Mononuclear cell (primary cell): Measurements from ENCODE around the gene SHISAL1. TPM values are rescaled to one million over a fixed set of nuclear protein-coding genes. Genes with fewer than 3 reads are reported as not detected.

Experiments
- H3K27me3 ChIP-seq: 2 replicates; pipeline ENCODE4 v1.6.0; 2011; ENCODE audit warnings: low read length, control low read depth; ENCODE audit not compliant: insufficient read depth
- H3K4me1 ChIP-seq: 2 replicates; pipeline ENCODE4 v1.5.1; 2011; ENCODE audit warnings: mild to moderate bottlenecking, low read length, control low read depth; ENCODE audit not compliant: insufficient read depth
- H3K4me3 ChIP-seq: 2 replicates; pipeline ENCODE4 v1.5.1; 2011; ENCODE audit warnings: mild to moderate bottlenecking, low read length, moderate library complexity
- H3K9me3 ChIP-seq: 2 replicates; pipeline ENCODE4 v1.5.1; 2011; ENCODE audit warnings: low read depth, mild to moderate bottlenecking, control low read depth, low read length
- total RNA-seq: library from RNA; depleted of rRNA; stranded (reverse); fragments of >200 nt; gene quantifications from one replicate; pipeline ENCODE4 v1.2.3, GENCODE V29; 2012

The SHISAL1 gene
- total RNA-seq, 1 donor: not detected

- no peaks in the 10 kb centered on the region for H3K4me1 ChIP-seq
These were observed 23.8 kb downstream of the SHISAL1 start for GRCh38 chr22:44288913-44289312.

GRCh38 chr22:44287741-44288140 lies 25.0 kb downstream of the SHISAL1 start:
- no peaks in the 10 kb centered on the region for H3K9me3 ChIP-seq
- no peak overlapping the region for H3K4me3 ChIP-seq
- H3K27me3 ChIP-seq: no peaks in the 10 kb centered on the region
- H3K4me1 ChIP-seq: no peaks in the 10 kb centered on the region

More at GRCh38 chr22:44288913-44289312, 23.8 kb downstream of the SHISAL1 start:
- no peaks in the 10 kb centered on the region for H3K9me3 ChIP-seq
- no peak overlapping the region for H3K4me3 ChIP-seq
- H3K27me3 ChIP-seq: no peaks in the 10 kb centered on the region

DNA sequence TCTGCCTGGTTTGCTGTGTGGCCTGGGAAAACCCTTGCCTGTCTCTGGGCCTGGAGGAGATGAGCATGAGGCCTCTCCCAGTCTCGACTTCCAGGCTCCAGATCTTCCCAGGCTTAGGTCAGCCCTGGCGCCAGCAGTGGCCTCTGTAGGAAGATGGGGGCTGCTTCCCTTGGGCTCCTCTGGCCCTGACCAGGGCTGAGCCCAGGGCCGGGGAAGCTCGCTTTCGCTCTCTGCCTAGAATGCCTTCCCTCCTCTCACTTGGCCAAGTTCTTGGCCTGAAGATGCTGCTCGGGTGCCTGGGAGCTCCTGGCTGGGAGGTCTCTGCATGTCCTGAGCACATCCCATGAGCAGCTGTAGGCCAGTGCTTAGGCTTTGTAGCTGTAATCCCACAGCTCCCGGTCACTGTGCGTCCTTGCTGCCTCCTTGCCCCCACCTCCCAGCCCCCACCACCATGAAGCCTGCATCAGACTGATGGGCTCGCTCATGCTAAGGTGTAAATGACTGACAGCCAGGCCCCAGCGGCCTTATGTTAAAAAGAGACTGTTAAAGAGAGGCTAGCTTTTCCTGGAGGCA lies 25.5 kb downstream of the SHISAL1 start:
- Histone ChIP-seq H3K4me1 (no peaks in the 10 kb centered on the region), H3K9me3 (no peaks in the 10 kb centered on the region), H3K27me3 (no peaks in the 10 kb centered on the region), H3K4me3 (no peak overlapping the region)

DNA sequence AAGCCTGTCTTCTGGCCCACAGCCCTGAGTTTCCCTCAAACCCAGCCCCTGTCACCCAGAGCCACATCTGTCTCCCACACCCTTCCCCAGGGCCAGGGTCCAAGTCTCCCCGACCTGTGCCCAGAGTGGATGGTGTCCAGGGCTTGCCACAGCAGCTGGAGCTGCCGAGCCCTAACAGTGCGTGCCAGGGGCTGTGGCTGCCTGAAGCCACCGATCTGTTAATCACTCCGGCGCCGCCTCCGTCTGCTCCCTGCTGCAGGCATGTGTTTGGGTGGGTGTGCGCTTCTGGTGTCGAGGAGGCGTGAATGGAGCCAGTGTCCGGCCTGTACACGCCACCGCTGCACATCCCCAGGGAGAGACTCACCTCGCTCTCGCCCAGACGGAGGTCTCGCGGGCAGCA lies 26.1 kb downstream of the SHISAL1 start:
- no peaks in the 10 kb centered on the region for H3K4me1 ChIP-seq
- H3K9me3 ChIP-seq: no peaks in the 10 kb centered on the region
- H3K4me3 ChIP-seq: no peak overlapping the region
- H3K27me3 ChIP-seq: no peaks in the 10 kb centered on the region

GRCh38 chr22:44284711-44285110 lies 28.0 kb downstream of the SHISAL1 start:
- Histone ChIP-seq H3K9me3 (no peaks in the 10 kb centered on the region), H3K27me3 (no peaks in the 10 kb centered on the region), H3K4me1 (no peaks in the 10 kb centered on the region), H3K4me3 (no peak overlapping the region)

- H3K4me3 ChIP-seq: no peak overlapping the region
- H3K27me3 ChIP-seq: no peaks in the 10 kb centered on the region
- H3K9me3 ChIP-seq: no peaks in the 10 kb centered on the region
- no peaks in the 10 kb centered on the region for H3K4me1 ChIP-seq
These were observed 30.7 kb downstream of the SHISAL1 start for GRCh38 chr22:44281768-44282637.

GRCh38 chr22:44280665-44281188 lies 32.0 kb downstream of the SHISAL1 start:
- no peaks in the 10 kb centered on the region for H3K9me3 ChIP-seq
- no peaks in the 10 kb centered on the region for H3K4me1 ChIP-seq
- no peaks in the 10 kb centered on the region for H3K27me3 ChIP-seq
- H3K4me3 ChIP-seq: no peak overlapping the region

DNA sequence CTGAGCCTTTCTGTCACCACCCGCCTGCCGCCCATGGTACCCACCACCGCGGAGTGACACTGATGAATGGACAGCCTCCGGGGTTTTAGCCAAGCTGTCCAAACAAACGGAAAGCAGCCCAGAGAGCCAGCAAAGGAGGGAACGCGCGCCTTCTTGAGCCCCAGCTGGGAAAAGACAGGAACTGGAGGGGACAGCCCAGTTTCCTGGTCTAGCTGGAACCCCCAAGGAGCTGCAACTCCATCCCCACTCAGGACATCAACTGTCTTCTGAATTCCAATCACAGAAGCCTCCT lies 33.7 kb downstream of the SHISAL1 start:
- Histone ChIP-seq H3K27me3 (no peaks in the 10 kb centered on the region), H3K9me3 (no peaks in the 10 kb centered on the region), H3K4me3 (no peak overlapping the region), H3K4me1 (no peaks in the 10 kb centered on the region)

GRCh38 chr22:44278243-44279068 lies 34.3 kb downstream of the SHISAL1 start:
- H3K27me3 ChIP-seq: no peaks in the 10 kb centered on the region
- H3K4me1 ChIP-seq: no peaks in the 10 kb centered on the region
- H3K4me3 ChIP-seq: no peak overlapping the region
- H3K9me3 ChIP-seq: no peaks in the 10 kb centered on the region

DNA sequence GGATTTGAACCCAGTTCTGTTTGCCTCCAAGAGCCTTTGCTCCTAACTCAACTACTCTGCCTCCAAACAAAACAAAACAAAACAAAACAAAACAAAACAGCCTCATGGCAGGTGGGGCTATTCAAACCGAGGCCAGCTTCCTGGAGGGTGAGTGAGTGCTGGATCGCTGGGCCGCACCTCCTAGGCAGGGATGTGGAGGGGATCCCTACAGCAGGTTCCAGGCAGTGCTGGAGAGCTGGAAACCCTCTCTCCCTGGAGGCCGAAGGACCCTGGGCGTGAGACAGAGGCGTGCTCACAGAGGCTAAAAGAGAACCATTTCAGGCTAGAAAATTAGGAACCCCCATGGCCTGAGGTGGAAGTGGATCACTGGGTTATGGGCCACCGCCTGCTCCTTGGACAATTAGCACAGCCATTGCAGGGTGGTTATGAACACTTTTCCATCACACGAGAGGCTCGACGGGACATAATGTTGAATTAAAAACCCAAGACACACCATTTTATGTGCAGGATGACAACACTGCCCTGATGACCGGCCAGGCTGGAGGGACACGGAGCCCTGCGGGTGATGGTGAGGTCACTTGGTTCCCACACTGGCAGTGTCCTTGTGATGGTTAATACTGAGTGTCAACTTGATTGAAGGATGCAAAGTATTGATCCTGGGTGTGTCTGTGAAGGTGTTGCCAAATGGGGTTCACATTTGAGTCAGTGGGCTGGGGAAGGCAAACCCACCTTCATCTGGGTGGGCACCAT lies 35.2 kb downstream of the SHISAL1 start:
- Histone ChIP-seq H3K4me3 (no peak overlapping the region), H3K4me1 (no peaks in the 10 kb centered on the region), H3K9me3 (no peaks in the 10 kb centered on the region), H3K27me3 (no peaks in the 10 kb centered on the region)

DNA sequence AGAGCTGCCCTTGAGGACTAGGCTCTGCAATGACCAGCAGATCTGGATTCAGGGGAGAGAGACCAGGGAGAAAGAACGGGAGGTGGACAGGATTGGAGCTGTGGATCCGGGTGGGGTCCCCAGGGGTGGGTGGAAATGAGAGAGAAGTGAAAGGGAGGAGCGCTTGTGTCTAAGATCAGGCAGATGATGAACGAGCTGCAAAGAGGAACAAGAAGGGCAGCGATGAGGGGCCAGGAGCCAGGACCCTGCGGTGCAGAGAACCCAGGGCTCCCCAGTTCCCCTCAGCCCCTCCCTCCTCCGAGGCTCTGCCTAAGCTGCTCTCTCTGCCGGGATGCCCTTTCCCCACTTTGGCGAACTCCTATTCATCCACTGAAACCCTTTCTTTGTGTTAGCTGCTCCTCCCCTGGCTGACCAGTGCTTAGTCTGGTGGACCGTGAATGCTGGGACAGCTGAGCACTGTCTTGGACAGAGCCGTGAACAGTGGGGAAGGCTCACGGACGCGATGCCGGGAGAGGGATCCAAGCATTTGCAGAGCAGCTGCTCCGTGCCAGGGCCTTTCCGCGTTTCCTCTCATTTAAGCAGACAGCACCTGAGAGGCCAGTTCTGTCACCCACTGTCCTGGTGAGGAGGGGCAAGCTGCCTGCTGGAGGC lies 35.9 kb downstream of the SHISAL1 start:
- no peaks in the 10 kb centered on the region for H3K4me1 ChIP-seq
- H3K9me3 ChIP-seq: no peaks in the 10 kb centered on the region
- H3K4me3 ChIP-seq: no peak overlapping the region
- H3K27me3 ChIP-seq: no peaks in the 10 kb centered on the region

GRCh38 chr22:44276041-44276440 lies 36.7 kb downstream of the SHISAL1 start:
- Histone ChIP-seq H3K4me3 (no peak overlapping the region), H3K27me3 (no peaks in the 10 kb centered on the region), H3K4me1 (no peaks in the 10 kb centered on the region)

GRCh38 chr22:44275631-44275995 lies 37.1 kb downstream of the SHISAL1 start:
- no peaks in the 10 kb centered on the region for H3K4me1 ChIP-seq

More at GRCh38 chr22:44276041-44276440, 36.7 kb downstream of the SHISAL1 start:
- H3K9me3 ChIP-seq: no peaks in the 10 kb centered on the region

DNA sequence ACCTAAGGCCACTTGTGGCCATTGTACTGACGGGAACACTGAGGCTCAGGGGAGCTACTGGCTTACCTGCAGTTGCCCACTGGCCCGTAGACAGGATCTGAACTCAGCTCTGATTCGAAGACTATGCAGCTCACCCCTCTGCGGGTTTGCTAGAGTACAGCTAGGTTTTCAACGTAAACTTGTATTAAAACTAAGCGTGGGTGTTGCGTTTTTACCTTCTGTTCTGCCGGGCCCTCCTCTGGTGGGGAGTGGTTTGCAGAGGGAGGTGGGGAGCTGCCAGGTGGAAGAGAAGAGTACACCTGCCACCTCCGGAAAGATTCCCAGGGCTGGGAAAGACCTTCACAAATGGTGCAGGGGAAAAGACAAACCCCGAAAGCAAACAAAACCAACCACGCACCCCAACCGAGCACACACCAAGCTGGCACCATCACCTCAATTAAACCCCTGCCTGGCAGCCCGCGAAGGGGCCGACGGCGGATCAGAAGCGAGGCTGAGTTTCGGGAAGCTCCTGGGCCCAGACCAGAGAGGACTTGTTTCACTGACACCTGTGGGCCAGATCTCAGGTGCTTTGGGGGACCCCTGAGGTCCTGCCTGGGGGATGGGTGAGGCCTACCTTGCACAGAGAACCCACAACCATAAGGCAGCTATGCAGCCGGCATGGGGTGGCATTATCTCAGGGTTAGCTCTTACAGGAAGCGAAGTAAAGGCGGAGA lies 37.7 kb downstream of the SHISAL1 start:
- H3K27me3 ChIP-seq: no peaks in the 10 kb centered on the region
- no peaks in the 10 kb centered on the region for H3K9me3 ChIP-seq
- no peaks in the 10 kb centered on the region for H3K4me1 ChIP-seq
- H3K4me3 ChIP-seq: no peak overlapping the region

More at GRCh38 chr22:44275631-44275995, 37.1 kb downstream of the SHISAL1 start:
- Histone ChIP-seq H3K27me3 (no peaks in the 10 kb centered on the region), H3K4me3 (no peak overlapping the region), H3K9me3 (no peaks in the 10 kb centered on the region)
